Cardiac ventricle fibroblast (primary cell): Measurements from ENCODE around the gene JAG1. TPM values are rescaled to one million over a fixed set of nuclear protein-coding genes. Genes with fewer than 3 reads are reported as not detected.

Experiments
- total RNA-seq: library from RNA; depleted of rRNA; stranded (reverse); fragments of >200 nt; gene quantifications from 2 replicates; pipeline ENCODE4 v1.2.3, GENCODE V29; 2015

The JAG1 gene
- 36.3 and 36.5 TPM in 2 replicates for total RNA-seq

DNA sequence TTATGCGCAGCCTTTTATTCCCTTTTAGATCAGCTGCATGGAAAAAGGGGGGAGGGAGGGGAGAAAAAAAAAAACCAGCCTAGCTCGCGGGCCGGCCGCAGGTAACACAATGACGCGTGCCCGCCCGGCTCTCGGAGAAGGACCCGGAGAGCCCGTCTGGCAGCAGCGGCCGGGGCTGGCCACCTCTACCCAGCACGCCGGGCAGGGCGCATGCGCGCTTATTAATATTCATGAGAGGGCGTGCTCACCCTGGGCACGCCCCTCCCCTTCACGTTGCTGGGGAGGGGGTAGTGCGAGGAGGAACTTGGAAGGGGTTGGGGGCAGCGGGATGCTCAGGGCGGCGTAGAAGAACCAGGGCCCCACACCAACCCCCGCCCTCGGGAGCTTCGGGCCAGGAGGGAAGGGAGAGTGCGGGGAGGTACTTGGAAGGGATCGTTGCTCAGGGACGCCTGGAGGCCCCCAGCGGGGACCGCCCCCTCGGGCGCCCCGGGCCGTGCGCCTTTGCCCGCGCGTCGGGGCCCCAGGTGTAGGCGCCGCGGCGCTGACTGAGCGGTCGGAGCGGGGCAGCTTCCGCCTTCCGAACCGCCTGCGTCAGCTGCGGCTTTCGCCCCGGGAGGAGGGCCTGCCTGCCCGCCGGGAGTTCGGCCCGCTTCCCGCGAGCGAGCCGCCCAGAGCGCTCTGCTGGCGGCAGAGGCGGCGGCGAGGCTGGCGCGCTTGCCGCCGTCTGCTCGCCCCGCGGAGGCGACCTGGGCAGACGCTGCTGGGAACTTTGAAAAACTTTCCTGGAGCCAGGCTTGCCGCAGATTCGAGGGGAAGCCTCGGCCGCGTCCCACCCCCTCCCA, at the start of gene JAG1:
Gene JAG1 (minus strand): TSS at position 158 of the 842 bp plus-strand sequence. CDS start 469 bp downstream, outside the sequence.

Other genes starting within 250 kb of the JAG1 start
- 10.0 and 13.5 TPM in 2 replicates for gene MKKS, start 239.8 kb downstream of the JAG1 start, total RNA-seq
- 3.6 and 4.7 TPM in 2 replicates for gene SLX4IP, start 238.7 kb downstream of the JAG1 start, total RNA-seq